GM23338 (cell line): ENCODE measurements around the gene CNNM3. TPM values are rescaled to one million over a fixed set of nuclear protein-coding genes. Genes with fewer than 3 reads are reported as not detected.

ENCODE experiments used
- CREB1 ChIP-seq: fragments of 250-450 bp; sonication (Bioruptor Pico); IDR thresholded peaks from 2 replicates; pipeline ENCODE4 v1.5.0; 2020; ENCODE audit warnings: low read depth, mild to moderate bottlenecking, moderate library complexity
- EZH2 ChIP-seq: fragments of 200-600 bp; sonication (generic); IDR thresholded peaks from one replicate; pipeline ENCODE4 v1.8.0; 2017; ENCODE audit warnings: antibody characterized with exemption, mild to moderate bottlenecking, low read depth; ENCODE audit not compliant: unreplicated experiment
- EZH2phosphoT487 ChIP-seq: fragments of 200-600 bp; sonication (generic); IDR thresholded peaks from one replicate; pipeline ENCODE4 v1.8.1; 2018; ENCODE audit warnings: antibody characterized with exemption; ENCODE audit not compliant: unreplicated experiment
- JUNB ChIP-seq: IDR thresholded peaks from one replicate; pipeline ENCODE4 v1.6.1; 2016; ENCODE audit warnings: antibody characterized with exemption; ENCODE audit not compliant: unreplicated experiment
- POLR2AphosphoS5 ChIP-seq: IDR thresholded peaks from 2 replicates; pipeline ENCODE4 v1.6.1; 2016; ENCODE audit warnings: antibody characterized with exemption, low read depth
- polyA plus RNA-seq: library from polyadenylated mRNA; unstranded; fragments of >200 nt; fragmentation: Nextera tagmentation; extraction: Ambion mirVana; gene quantifications from 2 replicates; pipeline ENCODE4 v1.2.1, GENCODE V29; 2016
- total RNA-seq: library from RNA; depleted of rRNA; stranded (reverse); fragments of >200 nt; shearing (Covaris generic); gene quantifications from 2 replicates; pipeline ENCODE4 v1.2.3, GENCODE V29; 2014
- TF ChIP-seq, protein P1 (sequence below): fragments of 250-450 bp; sonication (Bioruptor Pico); IDR thresholded peaks from 2 replicates; pipeline ENCODE4 v1.5.0; 2020; ENCODE audit warnings: mild to moderate bottlenecking, moderate library complexity
- TF ChIP-seq, protein P2 (sequence below): IDR thresholded peaks from 2 replicates; pipeline ENCODE4 v1.6.1; 2016; ENCODE audit warnings: antibody characterized with exemption
- TF ChIP-seq, protein P3 (sequence below), 2 experiments: fragments of 200-600 bp in 1 of 2; sonication (generic) in 1 of 2; conservative IDR thresholded peaks; 2 replicates each; pipeline versions ENCODE4 v1.5.1 to v1.6.1; 2016 to 2017; ENCODE audit warnings: antibody characterized with exemption in 2 of 2, low read depth in 2 of 2, mild to moderate bottlenecking in 2 of 2, moderate library complexity in 1 of 2

Gene CNNM3
- total and polyA plus RNA-seq, 2 experiments from 2014 or later: 5.3 to 25.7 TPM

DNA sequence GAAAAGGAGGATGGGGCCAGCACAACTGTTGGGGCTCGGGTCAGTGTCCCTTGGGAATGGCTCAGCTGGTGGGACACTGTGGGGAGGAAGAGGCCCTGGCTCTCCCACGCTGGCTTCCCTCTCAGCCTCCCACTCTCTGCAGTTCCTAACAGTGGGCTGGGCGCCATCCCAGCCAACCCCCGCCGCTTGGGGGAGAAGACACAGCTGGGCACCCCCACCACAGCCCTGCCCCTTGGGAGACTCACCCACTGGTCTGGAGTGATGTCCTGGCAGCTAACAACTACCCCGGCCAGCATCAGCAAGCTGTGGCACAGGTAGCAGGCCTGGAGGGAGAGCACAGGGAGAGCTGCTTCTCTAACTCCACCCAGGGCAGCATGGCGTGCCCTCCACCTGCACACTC, 62.1 kb downstream of the CNNM3 start (continued):
- TF ChIP-seq, protein P1, sequence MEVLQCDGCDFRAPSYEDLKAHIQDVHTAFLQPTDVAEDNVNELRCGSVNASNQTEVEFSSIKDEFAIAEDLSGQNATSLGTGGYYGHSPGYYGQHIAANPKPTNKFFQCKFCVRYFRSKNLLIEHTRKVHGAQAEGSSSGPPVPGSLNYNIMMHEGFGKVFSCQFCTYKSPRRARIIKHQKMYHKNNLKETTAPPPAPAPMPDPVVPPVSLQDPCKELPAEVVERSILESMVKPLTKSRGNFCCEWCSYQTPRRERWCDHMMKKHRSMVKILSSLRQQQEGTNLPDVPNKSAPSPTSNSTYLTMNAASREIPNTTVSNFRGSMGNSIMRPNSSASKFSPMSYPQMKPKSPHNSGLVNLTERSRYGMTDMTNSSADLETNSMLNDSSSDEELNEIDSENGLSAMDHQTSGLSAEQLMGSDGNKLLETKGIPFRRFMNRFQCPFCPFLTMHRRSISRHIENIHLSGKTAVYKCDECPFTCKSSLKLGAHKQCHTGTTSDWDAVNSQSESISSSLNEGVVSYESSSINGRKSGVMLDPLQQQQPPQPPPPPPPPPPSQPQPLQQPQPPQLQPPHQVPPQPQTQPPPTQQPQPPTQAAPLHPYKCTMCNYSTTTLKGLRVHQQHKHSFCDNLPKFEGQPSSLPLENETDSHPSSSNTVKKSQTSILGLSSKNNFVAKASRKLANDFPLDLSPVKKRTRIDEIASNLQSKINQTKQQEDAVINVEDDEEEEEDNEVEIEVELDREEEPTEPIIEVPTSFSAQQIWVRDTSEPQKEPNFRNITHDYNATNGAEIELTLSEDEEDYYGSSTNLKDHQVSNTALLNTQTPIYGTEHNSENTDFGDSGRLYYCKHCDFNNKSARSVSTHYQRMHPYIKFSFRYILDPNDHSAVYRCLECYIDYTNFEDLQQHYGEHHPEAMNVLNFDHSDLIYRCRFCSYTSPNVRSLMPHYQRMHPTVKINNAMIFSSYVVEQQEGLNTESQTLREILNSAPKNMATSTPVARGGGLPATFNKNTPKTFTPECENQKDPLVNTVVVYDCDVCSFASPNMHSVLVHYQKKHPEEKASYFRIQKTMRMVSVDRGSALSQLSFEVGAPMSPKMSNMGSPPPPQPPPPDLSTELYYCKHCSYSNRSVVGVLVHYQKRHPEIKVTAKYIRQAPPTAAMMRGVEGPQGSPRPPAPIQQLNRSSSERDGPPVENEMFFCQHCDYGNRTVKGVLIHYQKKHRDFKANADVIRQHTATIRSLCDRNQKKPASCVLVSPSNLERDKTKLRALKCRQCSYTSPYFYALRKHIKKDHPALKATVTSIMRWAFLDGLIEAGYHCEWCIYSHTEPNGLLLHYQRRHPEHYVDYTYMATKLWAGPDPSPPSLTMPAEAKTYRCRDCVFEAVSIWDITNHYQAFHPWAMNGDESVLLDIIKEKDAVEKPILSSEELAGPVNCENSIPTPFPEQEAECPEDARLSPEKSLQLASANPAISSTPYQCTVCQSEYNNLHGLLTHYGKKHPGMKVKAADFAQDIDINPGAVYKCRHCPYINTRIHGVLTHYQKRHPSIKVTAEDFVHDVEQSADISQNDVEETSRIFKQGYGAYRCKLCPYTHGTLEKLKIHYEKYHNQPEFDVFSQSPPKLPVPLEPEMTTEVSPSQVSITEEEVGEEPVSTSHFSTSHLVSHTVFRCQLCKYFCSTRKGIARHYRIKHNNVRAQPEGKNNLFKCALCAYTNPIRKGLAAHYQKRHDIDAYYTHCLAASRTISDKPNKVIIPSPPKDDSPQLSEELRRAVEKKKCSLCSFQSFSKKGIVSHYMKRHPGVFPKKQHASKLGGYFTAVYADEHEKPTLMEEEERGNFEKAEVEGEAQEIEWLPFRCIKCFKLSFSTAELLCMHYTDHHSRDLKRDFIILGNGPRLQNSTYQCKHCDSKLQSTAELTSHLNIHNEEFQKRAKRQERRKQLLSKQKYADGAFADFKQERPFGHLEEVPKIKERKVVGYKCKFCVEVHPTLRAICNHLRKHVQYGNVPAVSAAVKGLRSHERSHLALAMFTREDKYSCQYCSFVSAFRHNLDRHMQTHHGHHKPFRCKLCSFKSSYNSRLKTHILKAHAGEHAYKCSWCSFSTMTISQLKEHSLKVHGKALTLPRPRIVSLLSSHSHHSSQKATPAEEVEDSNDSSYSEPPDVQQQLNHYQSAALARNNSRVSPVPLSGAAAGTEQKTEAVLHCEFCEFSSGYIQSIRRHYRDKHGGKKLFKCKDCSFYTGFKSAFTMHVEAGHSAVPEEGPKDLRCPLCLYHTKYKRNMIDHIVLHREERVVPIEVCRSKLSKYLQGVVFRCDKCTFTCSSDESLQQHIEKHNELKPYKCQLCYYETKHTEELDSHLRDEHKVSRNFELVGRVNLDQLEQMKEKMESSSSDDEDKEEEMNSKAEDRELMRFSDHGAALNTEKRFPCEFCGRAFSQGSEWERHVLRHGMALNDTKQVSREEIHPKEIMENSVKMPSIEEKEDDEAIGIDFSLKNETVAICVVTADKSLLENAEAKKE (CRISPR knock-in tag): no peak
- TF ChIP-seq, protein P2, sequence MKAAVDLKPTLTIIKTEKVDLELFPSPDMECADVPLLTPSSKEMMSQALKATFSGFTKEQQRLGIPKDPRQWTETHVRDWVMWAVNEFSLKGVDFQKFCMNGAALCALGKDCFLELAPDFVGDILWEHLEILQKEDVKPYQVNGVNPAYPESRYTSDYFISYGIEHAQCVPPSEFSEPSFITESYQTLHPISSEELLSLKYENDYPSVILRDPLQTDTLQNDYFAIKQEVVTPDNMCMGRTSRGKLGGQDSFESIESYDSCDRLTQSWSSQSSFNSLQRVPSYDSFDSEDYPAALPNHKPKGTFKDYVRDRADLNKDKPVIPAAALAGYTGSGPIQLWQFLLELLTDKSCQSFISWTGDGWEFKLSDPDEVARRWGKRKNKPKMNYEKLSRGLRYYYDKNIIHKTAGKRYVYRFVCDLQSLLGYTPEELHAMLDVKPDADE: no peak
- TF ChIP-seq CREB1 (CRISPR knock-in tag) (no peak), EZH2phosphoT487 (no peak), POLR2AphosphoS5 (no peak), EZH2 (no peak), JUNB (no peak)
- TF ChIP-seq, protein P3, sequence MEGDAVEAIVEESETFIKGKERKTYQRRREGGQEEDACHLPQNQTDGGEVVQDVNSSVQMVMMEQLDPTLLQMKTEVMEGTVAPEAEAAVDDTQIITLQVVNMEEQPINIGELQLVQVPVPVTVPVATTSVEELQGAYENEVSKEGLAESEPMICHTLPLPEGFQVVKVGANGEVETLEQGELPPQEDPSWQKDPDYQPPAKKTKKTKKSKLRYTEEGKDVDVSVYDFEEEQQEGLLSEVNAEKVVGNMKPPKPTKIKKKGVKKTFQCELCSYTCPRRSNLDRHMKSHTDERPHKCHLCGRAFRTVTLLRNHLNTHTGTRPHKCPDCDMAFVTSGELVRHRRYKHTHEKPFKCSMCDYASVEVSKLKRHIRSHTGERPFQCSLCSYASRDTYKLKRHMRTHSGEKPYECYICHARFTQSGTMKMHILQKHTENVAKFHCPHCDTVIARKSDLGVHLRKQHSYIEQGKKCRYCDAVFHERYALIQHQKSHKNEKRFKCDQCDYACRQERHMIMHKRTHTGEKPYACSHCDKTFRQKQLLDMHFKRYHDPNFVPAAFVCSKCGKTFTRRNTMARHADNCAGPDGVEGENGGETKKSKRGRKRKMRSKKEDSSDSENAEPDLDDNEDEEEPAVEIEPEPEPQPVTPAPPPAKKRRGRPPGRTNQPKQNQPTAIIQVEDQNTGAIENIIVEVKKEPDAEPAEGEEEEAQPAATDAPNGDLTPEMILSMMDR (conservative IDR thresholded peaks at IDR 0.05; ENCODE audit: low read depth in 2 of 2): no peak
